ENCODE measurements around the gene SYTL4.

SYTL4 gene

DNA sequence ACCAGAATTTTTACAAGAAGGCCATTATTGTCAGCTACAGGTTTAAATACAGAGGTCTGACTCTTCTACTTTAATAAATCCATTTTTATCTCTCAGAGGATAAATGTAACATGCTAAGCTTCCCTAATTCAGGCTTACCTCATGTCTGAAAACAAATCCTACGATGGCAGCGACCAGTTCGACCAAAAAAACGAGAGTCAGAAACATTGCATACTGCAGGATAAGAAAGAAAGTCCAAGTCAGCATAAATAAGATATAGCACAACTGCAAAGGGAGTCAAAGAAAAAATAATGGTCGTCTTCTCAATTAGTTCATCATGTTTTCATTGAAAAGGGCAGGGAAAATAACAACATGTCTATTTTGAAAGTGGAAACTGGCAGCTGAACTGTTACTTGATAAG lies 96.9 kb downstream of the SYTL4 start:
- H3K36me3 ChIP-seq (ENCODE audit: control insufficient read depth, insufficient read depth, low read length): no peaks in the 10 kb centered on the region; the same call in 1 of the 2 replicates
- H3K27me3 ChIP-seq (ENCODE audit: control insufficient read depth, insufficient read depth, low read length): no peaks in the 10 kb centered on the region
- no peak overlapping the region for H3K4me3 ChIP-seq (ENCODE audit: low read length)
- no peak for DNase-seq (ENCODE audit: low read depth, low spot score)
- no peaks in the 10 kb centered on the region; the same call in 1 of the 2 replicates for H3K4me1 ChIP-seq (ENCODE audit: control insufficient read depth, insufficient read depth, low read length)
- no CpG with 5 or more reads among the region's 5 CpGs for WGBS (ENCODE audit: insufficient coverage, insufficient read length)
- H3K9me3 ChIP-seq (ENCODE audit: control insufficient read depth, insufficient read depth, low read length): no peaks in the 10 kb centered on the region
- H3K27ac ChIP-seq (ENCODE audit: low read length): no peak overlapping the region

DNA sequence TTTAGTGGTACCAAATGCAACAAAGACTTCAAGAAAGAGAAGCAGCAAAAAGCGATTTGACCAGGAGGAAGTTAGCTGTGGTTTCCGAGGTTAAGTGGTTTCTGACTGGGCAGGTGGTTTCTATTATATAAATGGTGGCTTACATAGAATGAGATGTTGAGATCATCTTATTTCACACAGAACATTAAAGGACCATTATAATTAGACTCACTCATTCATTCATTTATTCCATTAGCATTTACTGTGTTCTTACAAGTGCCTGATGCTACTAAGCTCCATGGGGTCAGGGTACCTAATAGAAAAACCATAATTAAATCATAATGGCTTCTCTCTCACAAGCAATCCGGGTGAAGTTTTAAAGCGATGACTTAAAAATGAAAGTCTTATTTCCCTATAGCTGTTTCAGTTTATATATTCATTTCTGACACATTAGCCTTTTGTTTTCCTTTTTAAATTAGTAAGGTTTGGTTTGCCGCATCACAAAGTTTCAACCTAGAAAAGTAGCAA lies 105.9 kb downstream of the SYTL4 start:
- Histone ChIP-seq H3K4me3 (ENCODE audit: low read length) (no peak overlapping the region), H3K27ac (ENCODE audit: low read length) (no peak overlapping the region), H3K4me1 (ENCODE audit: control insufficient read depth, insufficient read depth, low read length) (no peaks in the 10 kb centered on the region), H3K36me3 (ENCODE audit: control insufficient read depth, insufficient read depth, low read length) (no peaks in the 10 kb centered on the region; the same call in 1 of the 2 replicates), H3K27me3 (ENCODE audit: control insufficient read depth, insufficient read depth, low read length) (no peaks in the 10 kb centered on the region), H3K9me3 (ENCODE audit: control insufficient read depth, insufficient read depth, low read length) (no peaks in the 10 kb centered on the region)
- no peak for DNase-seq (ENCODE audit: low read depth, low spot score)
- no CpG with 5 or more reads among the region's 5 CpGs for WGBS (ENCODE audit: insufficient coverage, insufficient read length)

Measured in iPS DF 6.9 (cell line).